Measurements from ENCODE around the gene SLCO4C1.

- no peak for TF ChIP-seq ZNF660 (tag by site-specific recombination; IDR thresholded peaks at IDR 0.05)
- no peak for TF ChIP-seq PRDM10 (tag by site-specific recombination; IDR thresholded peaks at IDR 0.05)
- TF ChIP-seq, protein P1, sequence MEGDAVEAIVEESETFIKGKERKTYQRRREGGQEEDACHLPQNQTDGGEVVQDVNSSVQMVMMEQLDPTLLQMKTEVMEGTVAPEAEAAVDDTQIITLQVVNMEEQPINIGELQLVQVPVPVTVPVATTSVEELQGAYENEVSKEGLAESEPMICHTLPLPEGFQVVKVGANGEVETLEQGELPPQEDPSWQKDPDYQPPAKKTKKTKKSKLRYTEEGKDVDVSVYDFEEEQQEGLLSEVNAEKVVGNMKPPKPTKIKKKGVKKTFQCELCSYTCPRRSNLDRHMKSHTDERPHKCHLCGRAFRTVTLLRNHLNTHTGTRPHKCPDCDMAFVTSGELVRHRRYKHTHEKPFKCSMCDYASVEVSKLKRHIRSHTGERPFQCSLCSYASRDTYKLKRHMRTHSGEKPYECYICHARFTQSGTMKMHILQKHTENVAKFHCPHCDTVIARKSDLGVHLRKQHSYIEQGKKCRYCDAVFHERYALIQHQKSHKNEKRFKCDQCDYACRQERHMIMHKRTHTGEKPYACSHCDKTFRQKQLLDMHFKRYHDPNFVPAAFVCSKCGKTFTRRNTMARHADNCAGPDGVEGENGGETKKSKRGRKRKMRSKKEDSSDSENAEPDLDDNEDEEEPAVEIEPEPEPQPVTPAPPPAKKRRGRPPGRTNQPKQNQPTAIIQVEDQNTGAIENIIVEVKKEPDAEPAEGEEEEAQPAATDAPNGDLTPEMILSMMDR (tag by site-specific recombination; IDR thresholded peaks at IDR 0.05), result no peak
- TF ChIP-seq ZNF280C (tag by site-specific recombination; IDR thresholded peaks at IDR 0.05), result no peak
- TF ChIP-seq ZNF530 (tag by site-specific recombination; IDR thresholded peaks at IDR 0.05; ENCODE audit: low read depth), result no peak
- no peak for TF ChIP-seq SP2 (tag by site-specific recombination; IDR thresholded peaks at IDR 0.05)
- TF ChIP-seq SP3 (tag by site-specific recombination; IDR thresholded peaks at IDR 0.05), result no peak
- no peak for TF ChIP-seq YY1 (tag by site-specific recombination; IDR thresholded peaks at IDR 0.05)
- TF ChIP-seq ZBTB26 (tag by site-specific recombination; optimal IDR thresholded peaks at IDR 0.05), result no peak
- TF ChIP-seq ZBTB10 (tag by site-specific recombination; IDR thresholded peaks at IDR 0.05), result no peak
- TF ChIP-seq ZNF48 (tag by site-specific recombination; IDR thresholded peaks at IDR 0.05), result no peak
Measured at GRCh38 chr5:102222772-102223171, 73.3 kb downstream of the SLCO4C1 start.

All from HEK293 (cell line).